Right kidney (tissue), 1 donor: Measurements from ENCODE around the gene ERBB2.

Experiments
- DNase-seq: peaks from one replicate; pipeline ENCODE4 v3.0.0-alpha.2; 2016

ERBB2 gene

DNA sequence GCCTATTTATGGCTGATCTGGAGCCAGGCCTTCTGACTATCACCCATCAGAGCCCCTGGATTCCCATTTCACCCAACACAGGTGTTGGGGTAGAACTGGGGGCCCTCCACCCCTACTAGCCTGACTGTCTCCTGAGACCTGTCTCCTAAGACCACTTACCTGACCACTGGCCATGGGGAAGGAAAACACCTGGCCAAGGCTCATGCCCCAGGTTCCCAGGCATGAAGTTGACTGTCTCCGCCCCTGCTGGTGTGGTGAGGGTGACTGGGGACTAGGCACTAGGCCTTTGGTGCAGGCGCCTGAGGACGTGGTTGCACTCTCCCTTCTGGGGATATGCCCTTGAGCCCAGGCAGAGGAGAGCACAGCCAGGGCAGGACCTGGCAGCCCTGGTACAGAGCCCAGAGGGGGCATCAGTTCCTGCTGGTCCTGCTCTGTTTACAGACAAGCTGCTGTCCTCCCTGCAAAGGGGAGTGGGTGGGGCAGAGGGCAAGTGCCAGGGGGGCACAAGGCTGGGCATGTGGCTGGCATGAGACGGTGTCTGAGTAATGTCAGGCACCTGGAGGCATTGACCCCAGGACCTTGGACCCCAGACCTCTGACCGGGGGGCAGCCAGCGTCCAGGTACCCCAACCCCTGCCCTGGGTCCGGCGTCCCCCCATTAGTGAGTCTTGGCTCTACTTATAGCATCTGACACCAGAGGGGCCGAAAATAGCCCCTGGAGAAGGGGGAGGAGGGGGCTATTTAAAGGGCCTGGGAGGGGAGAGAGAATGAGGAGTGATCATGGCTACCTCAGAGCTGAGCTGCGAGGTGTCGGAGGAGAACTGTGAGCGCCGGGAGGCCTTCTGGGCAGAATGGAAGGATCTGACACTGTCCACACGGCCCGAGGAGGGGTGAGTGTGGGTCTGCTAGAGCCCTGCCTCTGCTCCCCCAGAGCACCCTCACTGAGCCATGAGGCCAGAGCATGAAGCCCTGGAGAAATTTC, 35.0 kb upstream of the ERBB2 start, which contains the start of gene TCAP:
Gene TCAP, plus strand, starts transcription at position 769 of the 981 bp plus-strand sequence. Its CDS starts 11 bp downstream, at position 780.
- no peak for DNase-seq

GRCh38 chr17:39665642-39666224, 34.1 kb upstream of the ERBB2 start:
- no peak for DNase-seq

GRCh38 chr17:39666231-39666600, 33.6 kb upstream of the ERBB2 start:
- DNase-seq: no peak

GRCh38 chr17:39666601-39667261, 33.1 kb upstream of the ERBB2 start:
- no peak for DNase-seq

GRCh38 chr17:39667262-39667944, 32.5 kb upstream of the ERBB2 start:
- DNase-seq: no peak

- DNase-seq: peak; percentile 83
Measured at GRCh38 chr17:39667945-39668924, 31.6 kb upstream of the ERBB2 start, which contains the start of gene PNMT. TSS of gene PNMT (plus strand) at chr17:39668453. CDS start at chr17:39668476, 23 bp downstream.

DNA sequence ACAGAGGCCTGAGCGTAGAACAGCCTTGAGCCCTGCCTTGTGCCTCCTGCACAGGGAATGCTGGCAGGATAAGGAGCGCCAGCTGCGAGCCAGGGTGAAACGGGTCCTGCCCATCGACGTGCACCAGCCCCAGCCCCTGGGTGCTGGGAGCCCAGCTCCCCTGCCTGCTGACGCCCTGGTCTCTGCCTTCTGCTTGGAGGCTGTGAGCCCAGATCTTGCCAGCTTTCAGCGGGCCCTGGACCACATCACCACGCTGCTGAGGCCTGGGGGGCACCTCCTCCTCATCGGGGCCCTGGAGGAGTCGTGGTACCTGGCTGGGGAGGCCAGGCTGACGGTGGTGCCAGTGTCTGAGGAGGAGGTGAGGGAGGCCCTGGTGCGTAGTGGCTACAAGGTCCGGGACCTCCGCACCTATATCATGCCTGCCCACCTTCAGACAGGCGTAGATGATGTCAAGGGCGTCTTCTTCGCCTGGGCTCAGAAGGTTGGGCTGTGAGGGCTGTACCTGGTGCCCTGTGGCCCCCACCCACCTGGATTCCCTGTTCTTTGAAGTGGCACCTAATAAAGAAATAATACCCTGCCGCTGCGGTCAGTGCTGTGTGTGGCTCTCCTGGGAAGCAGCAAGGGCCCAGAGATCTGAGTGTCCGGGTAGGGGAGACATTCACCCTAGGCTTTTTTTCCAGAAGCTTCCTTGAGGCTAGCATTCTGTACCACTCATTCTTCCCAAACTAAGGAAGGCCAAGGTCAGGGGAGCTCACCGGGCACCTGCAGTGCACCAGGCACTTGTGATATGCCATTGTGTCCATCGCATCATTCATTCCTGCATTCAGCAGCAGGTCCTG, 29.7 kb upstream of the ERBB2 start:
- DNase-seq: no peak

GRCh38 chr17:39670746-39671145, 29.1 kb upstream of the ERBB2 start:
- DNase-seq: no peak

DNA sequence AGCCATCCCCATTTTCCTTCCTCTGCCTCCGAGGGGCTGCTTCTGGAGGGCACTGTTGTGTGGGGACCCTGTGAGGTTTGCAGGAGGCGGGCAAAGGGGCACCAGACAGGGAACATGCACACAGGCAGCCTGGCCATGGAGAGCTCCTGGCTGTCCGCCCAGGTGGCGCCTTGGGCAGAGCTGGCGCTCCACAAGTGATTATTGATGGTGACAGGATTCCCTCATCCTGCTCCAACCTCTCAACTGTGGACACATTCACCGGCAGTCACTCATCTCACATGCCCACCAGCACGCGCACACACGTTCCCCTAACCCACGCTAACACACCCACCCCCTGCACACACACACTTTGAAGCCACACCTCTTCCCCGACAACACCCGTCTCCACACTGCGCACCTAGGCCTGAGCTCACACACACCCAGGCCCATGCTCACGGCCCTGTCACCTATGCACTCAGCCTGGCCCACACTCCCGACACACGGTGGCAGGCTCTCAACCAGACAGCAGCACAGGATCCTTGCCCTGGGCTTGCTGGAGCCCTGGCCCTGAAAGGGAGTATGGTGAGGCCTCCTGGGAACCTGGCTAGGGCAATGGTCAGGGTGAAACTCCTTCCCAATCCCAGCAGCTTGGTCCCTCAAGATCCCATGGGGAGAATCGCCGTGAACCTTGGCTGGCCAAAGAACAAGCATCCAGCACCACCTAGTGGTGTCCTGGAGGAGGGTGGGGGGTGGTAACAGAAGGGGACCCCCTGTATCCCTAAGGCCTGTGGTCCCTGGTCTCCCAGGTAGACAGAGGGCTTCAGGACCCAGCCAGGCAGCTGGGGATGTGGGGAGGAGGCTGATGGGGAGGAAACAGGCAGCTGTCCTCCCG, 28.0 kb upstream of the ERBB2 start:
- DNase-seq: no peak

- no peak for DNase-seq
Measured at GRCh38 chr17:39672522-39673334, 27.1 kb upstream of the ERBB2 start.

DNA sequence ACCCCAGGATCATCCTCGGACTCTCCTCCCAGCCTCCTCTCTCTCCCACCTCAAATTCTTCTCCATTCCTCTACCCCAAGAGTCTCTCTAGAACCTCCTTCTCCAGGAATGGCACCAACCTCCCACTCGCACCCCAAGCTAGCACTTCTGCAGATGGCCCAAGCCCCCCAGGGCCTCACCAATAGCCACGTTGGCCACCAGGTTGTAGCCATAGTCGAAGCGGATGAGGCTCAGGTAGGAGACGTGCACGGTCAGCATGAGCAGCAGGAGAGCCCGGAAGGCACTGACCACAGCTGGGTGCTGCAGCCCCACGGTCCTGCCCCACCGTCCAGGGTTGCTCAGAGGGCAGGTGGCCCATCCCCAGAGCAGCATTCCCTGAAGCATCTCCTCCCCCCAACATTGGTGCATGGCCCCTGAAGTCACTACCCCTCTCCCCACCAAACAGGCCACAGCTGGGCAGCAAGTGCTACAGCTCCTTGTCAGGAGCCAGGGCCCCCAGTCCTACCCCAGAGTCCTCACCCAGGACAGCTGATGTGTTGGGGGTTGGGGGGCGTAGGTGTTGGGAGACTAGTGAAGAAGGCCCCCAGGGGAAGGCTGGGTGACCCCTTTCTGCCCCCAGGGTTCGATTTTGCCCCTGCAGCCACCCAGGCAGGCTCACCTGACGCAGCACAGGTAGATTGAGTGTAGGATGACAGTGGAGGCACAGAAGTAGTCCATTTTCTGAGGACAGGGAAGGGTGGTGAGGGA, 26.4 kb upstream of the ERBB2 start:
- DNase-seq: no peak

DNA sequence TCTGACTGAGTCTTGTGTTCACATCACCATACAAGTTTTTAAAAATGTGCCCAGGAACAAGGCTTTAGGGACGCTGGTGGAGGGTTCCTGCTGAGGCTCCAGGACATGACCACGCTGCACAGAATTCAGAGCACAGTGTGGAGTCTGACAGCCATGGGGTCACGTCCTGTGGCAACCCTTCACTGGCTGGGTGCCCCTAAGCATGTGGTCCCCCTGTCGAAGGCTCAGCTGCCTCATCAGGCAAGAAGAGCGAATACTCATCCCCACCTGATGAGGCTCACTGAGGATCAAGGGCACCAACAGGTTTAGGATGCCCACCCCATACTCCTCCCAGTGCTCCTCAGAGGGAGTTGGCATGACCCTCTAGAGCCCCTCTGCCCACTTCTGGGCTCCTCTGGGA, 25.7 kb upstream of the ERBB2 start:
- DNase-seq: no peak

- no peak for DNase-seq
Measured at GRCh38 chr17:39674702-39675389, 25.0 kb upstream of the ERBB2 start.

GRCh38 chr17:39675390-39676082, 24.3 kb upstream of the ERBB2 start:
- no peak for DNase-seq

- no peak for DNase-seq
Measured at GRCh38 chr17:39676198-39676819, 23.6 kb upstream of the ERBB2 start.

DNA sequence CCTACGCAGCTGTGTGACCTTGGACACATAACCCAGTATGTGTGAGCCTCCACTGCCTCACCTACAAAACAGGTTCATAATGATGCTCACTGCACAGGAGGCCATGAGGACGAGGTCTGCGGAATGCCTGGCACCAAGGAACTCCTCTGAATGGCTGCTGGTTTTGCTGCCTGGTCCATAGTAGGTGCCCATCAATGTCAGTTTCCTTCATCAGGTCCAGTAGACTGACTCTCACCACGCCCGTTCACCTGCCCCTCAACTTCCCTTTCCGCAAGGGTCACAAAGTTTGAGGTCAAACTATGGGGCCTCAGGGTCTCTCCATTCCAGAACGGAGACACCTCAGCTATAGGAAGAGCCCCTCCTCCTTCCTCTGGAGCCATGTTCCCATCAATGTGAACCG, 22.8 kb upstream of the ERBB2 start:
- no peak for DNase-seq
